ENCODE measurements around the gene LILRB4. TPM values are rescaled to one million over a fixed set of nuclear protein-coding genes. Genes with fewer than 3 reads are reported as not detected.
"Not testable (repeated sequence)": the region's sequence is repeated elsewhere in the genome, so short reads cannot be mapped to it uniquely, and the experiment has no call there.

LILRB4 gene
- polyA plus RNA-seq, 5 donors, result 1.1 to 1.7 (median 1.4) TPM

DNA sequence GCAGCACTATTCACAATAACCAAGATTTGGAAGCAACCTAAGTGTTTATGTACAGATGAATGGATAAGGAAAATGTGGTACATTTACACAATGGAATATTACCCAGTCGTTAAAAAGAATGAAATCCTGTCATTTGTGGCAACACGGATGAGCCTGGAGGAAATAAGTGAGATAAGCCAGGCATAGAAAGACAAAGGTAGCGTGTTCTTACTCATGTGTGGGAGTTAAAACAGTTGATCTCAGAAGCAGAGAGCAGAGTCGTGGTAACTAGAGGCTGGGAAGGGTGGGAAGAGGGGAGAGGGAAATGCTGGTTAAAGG, 29.5 kb downstream of the LILRB4 start:
- no peak for DNase-seq

GRCh38 chr19:54694648-54695047, 31.9 kb downstream of the LILRB4 start:
- DNase-seq, result no peak

DNA sequence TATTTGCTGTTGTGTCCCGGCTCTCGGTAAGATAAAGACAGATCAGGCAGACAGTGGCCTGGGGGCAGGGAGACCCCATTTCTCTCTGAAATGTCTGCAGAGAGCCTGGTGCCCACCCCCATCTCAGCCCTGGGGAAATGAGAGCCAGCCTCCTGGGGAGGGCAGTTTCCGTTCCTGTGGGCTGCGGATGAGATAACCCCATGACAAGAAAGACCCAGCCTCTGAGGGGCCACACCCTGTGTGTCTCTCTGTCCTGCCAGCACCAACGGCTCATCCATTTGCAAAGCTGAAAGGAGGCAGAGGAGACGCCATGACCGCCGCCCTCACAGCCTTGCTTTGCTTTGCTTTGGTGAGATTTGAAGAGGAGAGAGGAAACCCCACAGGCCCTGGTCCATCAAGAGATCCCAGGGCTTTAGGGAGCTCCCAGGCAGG, 33.3 kb downstream of the LILRB4 start:
- DNase-seq, result no peak

DNA sequence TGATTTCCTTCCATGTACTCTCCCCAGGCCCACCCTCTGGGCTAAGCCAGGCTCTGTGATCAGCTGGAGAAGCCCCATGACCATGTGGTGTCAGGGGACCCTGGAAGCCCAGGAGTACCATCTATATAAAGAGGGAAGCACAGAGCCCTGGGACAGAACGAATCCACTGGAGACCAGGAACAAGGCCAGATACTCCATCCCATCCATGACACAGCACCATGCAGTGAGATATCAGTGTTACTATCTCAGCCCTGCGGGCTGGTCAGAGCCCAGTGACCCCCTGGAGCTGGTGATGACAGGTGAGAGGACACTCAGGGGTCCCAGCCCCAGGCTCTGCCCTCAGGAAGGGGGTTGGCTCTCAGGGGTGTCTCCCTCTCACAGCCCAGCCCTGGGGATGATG, 34.0 kb downstream of the LILRB4 start:
- no peak for DNase-seq

GRCh38 chr19:54697716-54698115, 34.9 kb downstream of the LILRB4 start:
- DNase-seq, result not testable (repeated sequence)

GRCh38 chr19:54704928-54705327, 42.1 kb downstream of the LILRB4 start:
- DNase-seq, result no peak

DNA sequence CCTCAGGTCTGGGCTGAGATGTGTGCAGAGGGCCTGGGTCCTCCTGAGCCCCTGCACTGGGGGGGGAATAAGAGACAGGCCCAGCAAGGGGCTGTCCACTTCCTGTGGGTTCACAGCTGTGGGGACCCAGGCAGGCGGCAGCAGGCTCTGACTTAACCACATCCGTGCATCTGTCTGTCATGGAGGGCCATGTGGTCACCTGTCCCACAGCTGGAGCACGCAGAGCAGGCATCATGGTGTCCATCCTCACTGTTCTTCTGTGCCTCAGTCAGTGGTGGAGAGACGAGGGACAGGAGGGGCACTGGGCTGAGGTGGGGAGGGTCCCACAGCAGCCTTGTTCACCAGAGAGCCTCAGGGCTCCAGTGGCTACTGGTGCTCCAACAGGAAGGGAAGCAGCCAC, 45.2 kb downstream of the LILRB4 start:
- no peak for DNase-seq

GRCh38 chr19:54708781-54709180, 46.0 kb downstream of the LILRB4 start:
- DNase-seq, result no peak

- DNase-seq, result no peak
Observed at GRCh38 chr19:54709212-54709948, 46.6 kb downstream of the LILRB4 start.

DNA sequence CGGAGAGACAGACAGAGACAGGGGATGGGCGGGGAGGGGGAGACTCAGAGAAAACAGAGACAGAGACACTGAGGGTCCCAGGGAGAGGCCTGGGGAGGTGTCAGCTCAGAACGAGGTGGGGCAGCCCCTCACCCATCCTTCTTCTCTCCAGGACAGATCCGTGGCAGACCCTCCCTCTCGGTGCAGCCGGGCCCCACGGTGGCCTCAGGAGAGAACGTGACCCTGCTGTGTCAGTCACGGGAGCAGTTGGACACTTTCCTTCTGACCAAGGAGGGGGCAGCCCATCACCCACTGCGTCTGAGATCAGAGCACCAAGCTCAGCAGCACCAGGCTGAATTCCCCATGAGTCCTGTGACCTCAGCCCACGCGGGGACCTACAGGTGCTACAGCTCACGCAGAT, 47.2 kb downstream of the LILRB4 start:
- not testable (repeated sequence) for DNase-seq

Other genes with a start within 250 kb of the LILRB4 start
- 10 to 100 TPM in 1 of 5 donors, 1 to 10 TPM in 4; 2.9 to 11.7 (median 4.0) TPM for gene TTYH1, start 247.5 kb upstream of the LILRB4 start, polyA plus RNA-seq (ENCODE audit: insufficient read depth in 1 of 5, insufficient read length in 5 of 5, low replicate concordance in 1 of 5)
- gene LENG8, start 213.8 kb upstream of the LILRB4 start, polyA plus RNA-seq (ENCODE audit: insufficient read depth in 1 of 5, insufficient read length in 5 of 5, low replicate concordance in 1 of 5), result 100 to 1,000 TPM; 109 to 225 (median 164) TPM
- gene LENG9, start 199.2 kb upstream of the LILRB4 start, polyA plus RNA-seq (ENCODE audit: insufficient read depth in 1 of 5, insufficient read length in 5 of 5, low replicate concordance in 1 of 5), result 1 to 10 TPM; 2.9 to 7.7 (median 3.4) TPM
- 10 to 100 TPM; 25.8 to 76.8 (median 34.3) TPM for gene CDC42EP5, start 189.7 kb upstream of the LILRB4 start, polyA plus RNA-seq (ENCODE audit: insufficient read depth in 1 of 5, insufficient read length in 5 of 5, low replicate concordance in 1 of 5)
- 1 to 10 TPM in 1 of 5 donors, under 1 TPM in 1, not detected in 3; 0.38 to 1.6 TPM for gene LAIR2, start 160.2 kb upstream of the LILRB4 start, polyA plus RNA-seq (ENCODE audit: insufficient read depth in 1 of 5, insufficient read length in 5 of 5, low replicate concordance in 1 of 5)
- 1 to 10 TPM in 2 of 5 donors, under 1 TPM in 3; 0.76 to 1.7 (median 0.96) TPM for gene LILRA2, start 89.2 kb upstream of the LILRB4 start, polyA plus RNA-seq (ENCODE audit: insufficient read depth in 1 of 5, insufficient read length in 5 of 5, low replicate concordance in 1 of 5)
- gene LILRA1, start 69.4 kb upstream of the LILRB4 start, polyA plus RNA-seq (ENCODE audit: insufficient read depth in 1 of 5, insufficient read length in 5 of 5, low replicate concordance in 1 of 5), result under 1 TPM; 0.22 to 0.54 (median 0.41) TPM
- gene LILRB1, start 32.5 kb upstream of the LILRB4 start, polyA plus RNA-seq (ENCODE audit: insufficient read depth in 1 of 5, insufficient read length in 5 of 5, low replicate concordance in 1 of 5), result 1 to 10 TPM; 1.3 to 2.1 (median 1.7) TPM
- gene KIR3DL3, start 61.5 kb downstream of the LILRB4 start, polyA plus RNA-seq (ENCODE audit: insufficient read depth in 1 of 5, insufficient read length in 5 of 5, low replicate concordance in 1 of 5), result not detected
- under 1 TPM in 4 of 5 donors, not detected in 1; 0.16 to 0.35 (median 0.18) TPM for gene KIR2DL3, start 75.5 kb downstream of the LILRB4 start, polyA plus RNA-seq (ENCODE audit: insufficient read depth in 1 of 5, insufficient read length in 5 of 5, low replicate concordance in 1 of 5)
- gene KIR2DL1, start 106.8 kb downstream of the LILRB4 start, polyA plus RNA-seq (ENCODE audit: insufficient read depth in 1 of 5, insufficient read length in 5 of 5, low replicate concordance in 1 of 5), result under 1 TPM in 4 of 5 donors, not detected in 1; 0.13 to 0.26 (median 0.18) TPM
- under 1 TPM in 1 of 5 donors, not detected in 4; 0.09 TPM for gene KIR2DL4, start 140.6 kb downstream of the LILRB4 start, polyA plus RNA-seq (ENCODE audit: insufficient read depth in 1 of 5, insufficient read length in 5 of 5, low replicate concordance in 1 of 5)
- under 1 TPM in 3 of 5 donors, not detected in 2; 0.12 to 0.16 (median 0.13) TPM for gene KIR3DL1, start 153.5 kb downstream of the LILRB4 start, polyA plus RNA-seq (ENCODE audit: insufficient read depth in 1 of 5, insufficient read length in 5 of 5, low replicate concordance in 1 of 5)
- under 1 TPM in 3 of 5 donors, not detected in 2; 0.10 to 0.47 (median 0.19) TPM for gene KIR2DS4, start 169.7 kb downstream of the LILRB4 start, polyA plus RNA-seq (ENCODE audit: insufficient read depth in 1 of 5, insufficient read length in 5 of 5, low replicate concordance in 1 of 5)
- gene KIR3DL2, start 187.5 kb downstream of the LILRB4 start, polyA plus RNA-seq (ENCODE audit: insufficient read depth in 1 of 5, insufficient read length in 5 of 5, low replicate concordance in 1 of 5), result not detected
- gene FCAR, start 211.2 kb downstream of the LILRB4 start, polyA plus RNA-seq (ENCODE audit: insufficient read depth in 1 of 5, insufficient read length in 5 of 5, low replicate concordance in 1 of 5), result under 1 TPM; 0.35 to 0.73 (median 0.60) TPM
- 1 to 10 TPM in 1 of 5 donors, under 1 TPM in 4; 0.19 to 1.8 (median 0.33) TPM for gene NCR1, start 243.2 kb downstream of the LILRB4 start, polyA plus RNA-seq (ENCODE audit: insufficient read depth in 1 of 5, insufficient read length in 5 of 5, low replicate concordance in 1 of 5)